DND-41 (cell line): ENCODE results near the gene INO80E.

Experiments
- ATAC-seq: fragments of 200-7000 bp; cut with Tn5 transposase; 3 replicates; pipeline ENCODE4 v1.9.1; 2021; ENCODE audit warnings: low read depth; ENCODE audit not compliant: insufficient read depth
- DNase-seq: peaks from one replicate; pipeline ENCODE4 v3.0.0-alpha.2; 2020
- H2AFZ ChIP-seq: 2 replicates; pipeline ENCODE4 v1.6.0; 2012; ENCODE audit warnings: low read depth, low read length
- H3K27ac ChIP-seq: 2 replicates; pipeline ENCODE4 v1.5.1; 2012; ENCODE audit warnings: low read length, inconsistent platforms
- H3K27me3 ChIP-seq: fragments of 200-600 bp; sonication (generic); 2 replicates; pipeline ENCODE4 v1.6.0; 2012; ENCODE audit warnings: low read length, mild to moderate bottlenecking, inconsistent platforms; ENCODE audit not compliant: insufficient read depth, poor library complexity
- H3K36me3 ChIP-seq: 2 replicates; pipeline ENCODE4 v1.5.1; 2012; ENCODE audit warnings: low read length, inconsistent platforms; ENCODE audit not compliant: insufficient read depth
- H3K4me1 ChIP-seq: 2 replicates; pipeline ENCODE4 v1.5.1; 2012; ENCODE audit warnings: mild to moderate bottlenecking, low read length; ENCODE audit not compliant: insufficient read depth
- H3K4me2 ChIP-seq: 2 replicates; pipeline ENCODE4 v1.6.0; 2012; ENCODE audit warnings: mild to moderate bottlenecking, moderate library complexity, low read length, inconsistent platforms; ENCODE audit not compliant: insufficient read depth
- H3K4me3 ChIP-seq, 2 experiments: fragments of 200-600 bp in 1 of 2; shearing (Covaris generic) in 1 of 2; 2 replicates each; pipeline ENCODE4 v1.5.1; 2012 to 2016; ENCODE audit warnings: inconsistent platforms in 2 of 2, low read length in 2 of 2, mild to moderate bottlenecking in 2 of 2, low read depth in 1 of 2, moderate library complexity in 1 of 2
- H3K79me2 ChIP-seq: 2 replicates; pipeline ENCODE4 v1.6.0; 2012; ENCODE audit warnings: low read length, inconsistent platforms; ENCODE audit not compliant: insufficient read depth
- H3K9ac ChIP-seq: 2 replicates; pipeline ENCODE4 v1.6.0; 2012; ENCODE audit warnings: low read depth, mild to moderate bottlenecking, inconsistent platforms, low read length, moderate library complexity
- H3K9me3 ChIP-seq: 2 replicates; pipeline ENCODE4 v1.5.1; 2012; ENCODE audit warnings: low read length, moderate library complexity, mild to moderate bottlenecking, inconsistent platforms; ENCODE audit not compliant: insufficient read depth, severe bottlenecking
- H4K20me1 ChIP-seq: 2 replicates; pipeline ENCODE4 v1.6.0; 2012; ENCODE audit warnings: low read length; ENCODE audit not compliant: insufficient read depth
- EZH2 ChIP-seq: IDR thresholded peaks from 3 replicates; pipeline ENCODE4 v1.6.1; 2012; ENCODE audit warnings: borderline replicate concordance, low read depth, mild to moderate bottlenecking, moderate library complexity, low read length, inconsistent platforms; ENCODE audit not compliant: severe bottlenecking
- TF ChIP-seq, protein P1 (sequence below): IDR thresholded peaks from 2 replicates; pipeline ENCODE4 v1.5.1; 2012; ENCODE audit warnings: borderline replicate concordance, low read length, moderate library complexity, mild to moderate bottlenecking; ENCODE audit not compliant: poor library complexity, severe bottlenecking; ENCODE audit errors: extremely low read depth

INO80E gene

DNA sequence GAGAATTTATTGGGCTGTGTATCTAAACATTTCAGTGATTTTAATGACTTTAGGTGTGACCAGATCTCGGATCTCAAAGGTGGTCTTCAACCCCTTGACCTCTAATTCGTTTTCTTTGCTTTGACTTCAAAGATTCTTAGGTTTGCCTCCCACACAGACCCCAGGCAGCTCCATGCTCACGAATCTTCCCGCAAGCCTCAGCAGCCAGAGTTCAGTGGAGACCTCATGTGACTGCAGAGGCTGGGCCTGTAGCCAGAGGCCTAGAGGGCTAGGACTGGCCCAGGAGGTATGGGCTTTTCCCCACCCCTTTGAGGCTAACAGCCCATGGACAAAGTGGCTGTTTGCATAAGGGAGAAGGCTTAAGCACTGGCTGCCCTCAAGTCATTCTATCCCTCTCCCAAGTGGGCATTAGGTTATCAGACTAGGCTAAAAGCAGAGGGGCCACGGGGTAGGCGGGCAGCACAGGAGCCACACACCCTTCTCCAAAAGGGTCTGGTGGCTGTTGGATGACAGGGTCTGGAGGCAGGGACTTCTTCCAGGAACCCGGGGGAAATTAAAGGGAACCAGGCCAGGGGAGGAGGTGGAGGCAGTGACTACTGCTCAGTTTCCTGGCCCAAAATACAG, 3.6 kb upstream of the INO80E start:
- Histone ChIP-seq H3K4me2 (no peak overlapping the region), H3K4me3 (no peak overlapping the region), H3K27ac (no peak overlapping the region), H3K79me2 (peaks cover 37% of the 10 kb centered on the region), H2AFZ (no peak overlapping the region), H3K4me1 (peaks cover 33% of the 10 kb centered on the region), H4K20me1 (peaks cover 11% of the 10 kb centered on the region), H3K9me3 (no peaks in the 10 kb centered on the region), H3K36me3 (peaks cover 80% of the 10 kb centered on the region), H3K27me3 (no peaks in the 10 kb centered on the region), H3K9ac (no peak overlapping the region)
- ATAC-seq (no peak), DNase-seq (no peak)
- no peak for TF ChIP-seq EZH2
- TF ChIP-seq, protein P1, sequence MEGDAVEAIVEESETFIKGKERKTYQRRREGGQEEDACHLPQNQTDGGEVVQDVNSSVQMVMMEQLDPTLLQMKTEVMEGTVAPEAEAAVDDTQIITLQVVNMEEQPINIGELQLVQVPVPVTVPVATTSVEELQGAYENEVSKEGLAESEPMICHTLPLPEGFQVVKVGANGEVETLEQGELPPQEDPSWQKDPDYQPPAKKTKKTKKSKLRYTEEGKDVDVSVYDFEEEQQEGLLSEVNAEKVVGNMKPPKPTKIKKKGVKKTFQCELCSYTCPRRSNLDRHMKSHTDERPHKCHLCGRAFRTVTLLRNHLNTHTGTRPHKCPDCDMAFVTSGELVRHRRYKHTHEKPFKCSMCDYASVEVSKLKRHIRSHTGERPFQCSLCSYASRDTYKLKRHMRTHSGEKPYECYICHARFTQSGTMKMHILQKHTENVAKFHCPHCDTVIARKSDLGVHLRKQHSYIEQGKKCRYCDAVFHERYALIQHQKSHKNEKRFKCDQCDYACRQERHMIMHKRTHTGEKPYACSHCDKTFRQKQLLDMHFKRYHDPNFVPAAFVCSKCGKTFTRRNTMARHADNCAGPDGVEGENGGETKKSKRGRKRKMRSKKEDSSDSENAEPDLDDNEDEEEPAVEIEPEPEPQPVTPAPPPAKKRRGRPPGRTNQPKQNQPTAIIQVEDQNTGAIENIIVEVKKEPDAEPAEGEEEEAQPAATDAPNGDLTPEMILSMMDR, result no peak

DNA sequence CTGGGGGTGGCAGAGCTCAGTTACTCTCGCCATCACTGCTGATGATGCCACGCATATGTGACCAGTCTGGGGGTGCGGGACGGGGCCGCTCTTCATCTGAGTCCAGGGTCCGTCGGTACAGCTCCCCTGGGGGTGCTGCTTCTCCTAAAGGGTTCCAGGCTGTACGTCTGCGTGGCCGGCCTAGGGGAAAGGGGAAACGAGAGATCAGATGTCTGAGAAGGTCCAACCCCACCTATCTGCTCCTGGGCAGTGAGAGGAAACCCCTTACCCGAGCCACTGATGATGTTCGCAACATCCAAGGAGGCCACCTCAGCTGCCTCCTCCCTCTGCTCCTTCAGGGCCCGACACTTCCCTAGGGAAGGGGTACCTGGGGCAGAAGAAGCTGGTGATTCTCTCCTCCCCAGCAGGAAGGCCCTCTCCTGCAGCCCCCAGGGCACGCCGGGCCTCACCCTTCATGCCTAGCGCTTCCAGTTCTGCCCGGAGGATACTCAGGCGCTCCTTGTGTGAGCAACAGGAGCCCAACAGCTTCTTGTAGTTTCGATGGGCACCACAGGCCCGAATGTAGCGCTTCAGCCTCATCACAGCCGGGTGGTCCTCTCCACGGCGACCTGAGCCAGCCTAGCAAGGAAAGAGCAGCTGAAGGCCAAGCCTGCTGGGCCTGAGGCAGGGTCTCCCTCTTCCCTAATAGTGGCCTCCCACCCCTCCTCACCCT, 2.7 kb upstream of the INO80E start:
- Histone ChIP-seq H3K4me3 (no peak overlapping the region), H2AFZ (no peak overlapping the region), H3K9ac (peak overlapping the region; percentile 84; the same call in 1 of the 2 replicates), H3K4me2 (peak overlapping the region; percentile 91; the same call in 1 of the 2 replicates), H3K4me1 (peaks cover 37% of the 10 kb centered on the region), H4K20me1 (peaks cover 6% of the 10 kb centered on the region), H3K79me2 (peaks cover 42% of the 10 kb centered on the region), H3K36me3 (peaks cover 79% of the 10 kb centered on the region), H3K9me3 (no peaks in the 10 kb centered on the region), H3K27me3 (no peaks in the 10 kb centered on the region), H3K27ac (peak overlapping the region; percentile 98)
- no peak for TF ChIP-seq EZH2
- TF ChIP-seq, protein P1, result no peak
- DNase-seq (no peak), ATAC-seq (no peak)

DNA sequence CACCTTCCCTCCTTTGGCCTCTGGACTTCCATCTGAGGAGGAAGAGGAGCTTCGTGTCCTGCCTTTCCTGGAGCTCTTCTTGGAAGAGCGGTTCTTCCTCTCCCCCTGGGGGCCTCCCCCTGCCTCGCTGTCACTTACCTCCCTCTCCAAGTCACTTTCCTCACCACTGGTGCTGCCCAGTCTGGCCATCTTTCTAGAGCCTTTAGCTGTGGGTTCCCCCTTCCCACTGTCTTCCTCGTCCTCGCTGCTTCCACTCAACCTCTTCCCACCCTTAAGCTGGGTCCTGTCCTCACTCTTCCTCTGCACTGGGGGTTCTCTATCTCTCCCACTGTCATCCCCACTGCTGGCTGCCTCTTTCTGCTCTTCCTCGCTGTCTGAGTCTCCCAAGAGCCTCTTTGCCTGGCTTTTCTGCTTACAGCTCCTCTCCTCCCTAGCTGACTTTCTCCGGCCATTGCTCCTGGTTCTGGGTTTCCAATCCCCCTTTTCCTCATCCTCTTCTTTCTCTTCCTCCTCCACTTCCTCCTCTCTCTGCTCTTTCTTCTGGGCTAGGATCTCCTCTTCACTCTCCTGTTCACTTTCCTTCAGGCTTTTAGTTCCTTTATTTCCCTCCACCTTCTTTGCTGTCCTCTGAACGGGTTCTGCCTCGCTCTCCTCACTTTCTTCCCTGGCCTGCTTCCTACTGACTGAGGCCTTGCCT, 2.0 kb upstream of the INO80E start:
- peaks cover 37% of the 10 kb centered on the region for H3K4me1 ChIP-seq
- H3K4me3 ChIP-seq, result peak overlapping the region in 1 of 2 experiments; percentile 96; a peak in 3 of 4 replicates
- no peak for ATAC-seq
- H3K27ac ChIP-seq, result peak overlapping the region; percentile 98
- no peak overlapping the region for H2AFZ ChIP-seq
- H3K27me3 ChIP-seq, result no peaks in the 10 kb centered on the region
- H3K4me2 ChIP-seq, result peak overlapping the region; percentile 91
- peaks cover 42% of the 10 kb centered on the region for H3K79me2 ChIP-seq
- DNase-seq, result no peak
- peaks cover 74% of the 10 kb centered on the region for H3K36me3 ChIP-seq
- no peaks in the 10 kb centered on the region for H3K9me3 ChIP-seq
- H4K20me1 ChIP-seq, result peaks cover under 1% of the 10 kb centered on the region; the same call in 1 of the 2 replicates
- TF ChIP-seq EZH2, result no peak
- TF ChIP-seq, protein P1, result no peak
- H3K9ac ChIP-seq, result peak overlapping the region; percentile 84
